Suprapubic skin (tissue), 4 donors: ENCODE results near the gene SLX9. TPM values are rescaled to one million over a fixed set of nuclear protein-coding genes. Genes with fewer than 3 reads are reported as not detected.
"Not testable (repeated sequence)": the region's sequence is repeated elsewhere in the genome, so short reads cannot be mapped to it uniquely, and the experiment has no call there.

Source experiments
- DNase-seq, 2 donors: peaks; one replicate each; pipeline ENCODE4 v3.0.0-alpha.2; 2019; ENCODE audit warnings: low spot score in 2 of 2
- H3K27ac ChIP-seq: fragments of 200-600 bp; sonication (generic); one replicate; pipeline ENCODE4 v1.5.1; 2019
- H3K27me3 ChIP-seq: fragments of 200-600 bp; sonication (generic); one replicate; pipeline ENCODE4 v1.5.1; 2019
- H3K36me3 ChIP-seq: fragments of 200-600 bp; sonication (generic); one replicate; pipeline ENCODE4 v1.5.1; 2019
- H3K4me1 ChIP-seq: fragments of 200-600 bp; sonication (generic); one replicate; pipeline ENCODE4 v1.5.1; 2019
- H3K4me3 ChIP-seq: fragments of 200-600 bp; sonication (generic); one replicate; pipeline ENCODE4 v1.5.1; 2019; ENCODE audit warnings: mild to moderate bottlenecking
- H3K9me3 ChIP-seq: fragments of 200-600 bp; sonication (generic); one replicate; pipeline ENCODE4 v1.5.1; 2019
- CTCF ChIP-seq, 2 donors: fragments of 200-600 bp in 1 of 2; fragments of 450-650 bp in 1 of 2; sonication (generic) in 1 of 2; IDR thresholded peaks; one replicate each; pipeline ENCODE4 v1.5.1; 2016 to 2019; ENCODE audit warnings: antibody characterized with exemption in 2 of 2, mild to moderate bottlenecking in 1 of 2, moderate library complexity in 1 of 2
- EP300 ChIP-seq: sonication (generic); formaldehyde crosslinking; IDR thresholded peaks from one replicate; pipeline ENCODE4 v1.6.1; 2017; ENCODE audit warnings: antibody characterized with exemption
- POLR2A ChIP-seq, 2 donors: fragments of 450-650 bp; IDR thresholded peaks; one replicate each; pipeline ENCODE4 v1.6.1; 2017; ENCODE audit warnings: antibody characterized with exemption in 2 of 2, mild to moderate bottlenecking in 2 of 2, moderate library complexity in 2 of 2
- POLR2AphosphoS5 ChIP-seq, 3 donors: sonication (generic); formaldehyde crosslinking; IDR thresholded peaks; one replicate each; pipeline ENCODE4 v1.6.1; 2017; ENCODE audit warnings: antibody characterized with exemption in 3 of 3
- WGBS: methylation state at CpG from one replicate; pipeline ENCODE4 v1.1.5; 2018; 5-methylcytosine and 5-hydroxymethylcytosine counted together
- total RNA-seq, 4 donors: library from RNA; depleted of rRNA; stranded (reverse); fragments of >200 nt; gene quantifications; one replicate each; pipeline ENCODE4 v1.1.0, GENCODE V29; 2016

Gene SLX9
- total RNA-seq, 4 donors from 2014 or later = 13.4 to 16.9 (median 14.4) TPM

- 82% methylated on average over 20 of the region's 28 CpGs for WGBS
- Histone ChIP-seq H3K4me1 (peaks cover 24% of the 10 kb centered on the region), H3K4me3 (no peak overlapping the region), H3K27ac (no peak overlapping the region), H3K36me3 (no peaks in the 10 kb centered on the region), H3K9me3 (no peaks in the 10 kb centered on the region), H3K27me3 (no peaks in the 10 kb centered on the region)
- TF ChIP-seq POLR2A (IDR thresholded peaks at IDR 0.05) (no peak), POLR2AphosphoS5 (IDR thresholded peaks at IDR 0.05) (no peak), EP300 (no peak), CTCF (IDR thresholded peaks at IDR 0.05) (no peak)
- peak; percentile 58 to 76 for DNase-seq
These were observed 81.0 kb downstream of the SLX9 start for GRCh38 chr21:45020629-45021427.

- H3K4me3 ChIP-seq = no peak overlapping the region
- WGBS = 84% methylated on average over 19 of the region's 31 CpGs
- TF ChIP-seq POLR2A (IDR thresholded peaks at IDR 0.05) (no peak), POLR2AphosphoS5 (IDR thresholded peaks at IDR 0.05) (no peak), EP300 (no peak), CTCF (IDR thresholded peaks at IDR 0.05) (no peak)
- H3K9me3 ChIP-seq = no peaks in the 10 kb centered on the region
- no peaks in the 10 kb centered on the region for H3K36me3 ChIP-seq
- H3K27ac ChIP-seq = no peak overlapping the region
- DNase-seq = peak in 1 of 2 donors; percentile 62
- H3K27me3 ChIP-seq = no peaks in the 10 kb centered on the region
- peaks cover 19% of the 10 kb centered on the region for H3K4me1 ChIP-seq
These were observed 81.9 kb downstream of the SLX9 start for GRCh38 chr21:45021428-45022347.

- Histone ChIP-seq H3K27me3 (no peaks in the 10 kb centered on the region), H3K27ac (no peak overlapping the region), H3K4me3 (no peak overlapping the region), H3K4me1 (peaks cover 18% of the 10 kb centered on the region), H3K36me3 (no peaks in the 10 kb centered on the region), H3K9me3 (no peaks in the 10 kb centered on the region)
- whole genome bisulfite sequencing = 89% methylated on average over 8 of the region's 8 CpGs
- DNase-seq = no peak
- TF ChIP-seq POLR2AphosphoS5 (IDR thresholded peaks at IDR 0.05) = no peak
- TF ChIP-seq CTCF (IDR thresholded peaks at IDR 0.05) = no peak
- TF ChIP-seq POLR2A (IDR thresholded peaks at IDR 0.05) = no peak
- no peak for TF ChIP-seq EP300
These were observed 82.5 kb downstream of the SLX9 start for GRCh38 chr21:45022348-45022675.

GRCh38 chr21:45022736-45023135, 82.9 kb downstream of the SLX9 start:
- Histone ChIP-seq H3K9me3 (no peaks in the 10 kb centered on the region), H3K36me3 (no peaks in the 10 kb centered on the region), H3K27me3 (no peaks in the 10 kb centered on the region), H3K4me1 (peaks cover 18% of the 10 kb centered on the region), H3K27ac (no peak overlapping the region), H3K4me3 (no peak overlapping the region)
- WGBS = 95% methylated on average over 5 of the region's 5 CpGs
- peak in 1 of 2 donors; percentile 50 for DNase-seq
- TF ChIP-seq POLR2A (IDR thresholded peaks at IDR 0.05) = no peak
- no peak for TF ChIP-seq EP300
- no peak for TF ChIP-seq CTCF (IDR thresholded peaks at IDR 0.05)

- H3K27me3 ChIP-seq, H3K27ac ChIP-seq, DNase-seq, H3K9me3 ChIP-seq, H3K36me3 ChIP-seq, H3K4me1 ChIP-seq, H3K4me3 ChIP-seq: not testable (repeated sequence)
- 91% methylated on average over 4 of the region's 4 CpGs for WGBS
These were observed 84.7 kb downstream of the SLX9 start for GRCh38 chr21:45024516-45024915.
